ACC112 (cell line): ENCODE data around the gene GOLGA6L2.
"Not testable (repeated sequence)": the region's sequence is repeated elsewhere in the genome, so short reads cannot be mapped to it uniquely, and the experiment has no call there.

ENCODE experiments used
- H2AFZ ChIP-seq: fragments of 200-600 bp; sonication (generic); one replicate; pipeline ENCODE4 v1.6.0; 2017; ENCODE audit warnings: antibody characterized with exemption, low read length; ENCODE audit not compliant: unreplicated experiment
- H3K27ac ChIP-seq: fragments of 200-600 bp; sonication (generic); 2 replicates; pipeline ENCODE4 v1.5.1; 2014; ENCODE audit warnings: low read depth, mild to moderate bottlenecking, antibody characterized with exemption, low read length, moderate library complexity
- H3K27me3 ChIP-seq: fragments of 200-600 bp; sonication (generic); 2 replicates; pipeline ENCODE4 v1.6.1; 2014; ENCODE audit warnings: mild to moderate bottlenecking, antibody characterized with exemption, low read length, moderate library complexity, mixed read lengths; ENCODE audit not compliant: insufficient read depth
- H3K36me3 ChIP-seq: fragments of 200-600 bp; sonication (generic); 2 replicates; pipeline ENCODE4 v1.6.1; 2016; ENCODE audit warnings: mild to moderate bottlenecking, antibody characterized with exemption, low read length, moderate library complexity, mixed read lengths; ENCODE audit not compliant: insufficient read depth
- H3K4me1 ChIP-seq: fragments of 200-600 bp; sonication (generic); one replicate; pipeline ENCODE4 v1.6.1; 2016; ENCODE audit warnings: low read length, mixed read lengths; ENCODE audit not compliant: insufficient read depth, unreplicated experiment, control insufficient read depth
- H3K4me3 ChIP-seq: fragments of 200-600 bp; sonication (generic); 2 replicates; pipeline ENCODE4 v1.5.1; 2014; ENCODE audit warnings: mild to moderate bottlenecking, low read depth, low read length
- H3K79me2 ChIP-seq: fragments of 200-600 bp; sonication (generic); one replicate; pipeline ENCODE4 v1.6.0; 2016; ENCODE audit warnings: low read length; ENCODE audit not compliant: control insufficient read depth, unreplicated experiment, insufficient read depth

The GOLGA6L2 gene

DNA sequence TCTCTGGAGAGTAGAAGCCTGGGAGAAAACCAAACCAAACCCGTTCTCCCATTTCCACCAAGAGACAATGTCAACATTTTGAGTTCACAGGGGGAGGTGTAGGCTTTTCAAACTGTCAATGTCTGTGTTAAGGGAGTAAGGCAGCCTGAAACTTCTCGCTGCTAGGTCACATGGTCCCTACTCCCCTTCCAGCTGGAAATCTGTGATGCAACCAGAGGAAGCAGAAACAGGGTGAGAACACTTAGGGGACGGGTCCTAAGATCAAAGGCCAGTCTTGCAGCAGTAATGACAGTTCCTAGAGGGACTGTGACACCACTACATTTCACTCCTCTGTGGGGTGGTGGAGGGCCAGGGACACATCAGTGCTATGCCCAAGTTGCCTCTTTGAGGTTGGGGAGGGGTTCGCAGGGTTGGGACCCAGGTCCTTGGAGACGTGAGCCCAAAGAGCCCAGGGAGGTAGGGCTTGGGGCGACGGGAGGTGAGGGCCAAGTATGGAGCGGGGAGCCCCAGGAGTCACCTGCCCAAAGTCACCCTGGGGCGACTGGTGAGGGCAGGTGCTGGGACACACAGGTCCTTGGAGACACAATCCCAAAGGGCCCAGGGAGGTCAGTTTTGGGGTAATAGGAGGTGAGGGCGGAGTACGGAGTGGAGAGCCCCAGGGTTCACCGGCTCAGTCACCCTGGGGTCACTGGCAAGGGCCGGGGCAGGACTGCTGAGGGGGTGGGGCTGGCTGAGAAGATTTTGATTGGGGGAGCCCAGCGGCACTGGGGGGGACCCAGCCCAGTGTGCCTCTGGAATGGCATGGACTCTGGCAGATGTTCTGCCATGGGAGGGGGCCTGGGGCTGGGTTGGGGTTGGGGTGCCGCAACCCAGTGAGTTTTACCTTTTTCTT is 582 bp downstream of the GOLGA6L2 start:
- Histone ChIP-seq H3K4me3 (no peak overlapping the region), H3K36me3 (no peaks in the 10 kb centered on the region), H3K27me3 (no peaks in the 10 kb centered on the region), H3K4me1 (no peaks in the 10 kb centered on the region), H3K27ac (no peak overlapping the region), H2AFZ (no peak overlapping the region), H3K79me2 (no peaks in the 10 kb centered on the region)

DNA sequence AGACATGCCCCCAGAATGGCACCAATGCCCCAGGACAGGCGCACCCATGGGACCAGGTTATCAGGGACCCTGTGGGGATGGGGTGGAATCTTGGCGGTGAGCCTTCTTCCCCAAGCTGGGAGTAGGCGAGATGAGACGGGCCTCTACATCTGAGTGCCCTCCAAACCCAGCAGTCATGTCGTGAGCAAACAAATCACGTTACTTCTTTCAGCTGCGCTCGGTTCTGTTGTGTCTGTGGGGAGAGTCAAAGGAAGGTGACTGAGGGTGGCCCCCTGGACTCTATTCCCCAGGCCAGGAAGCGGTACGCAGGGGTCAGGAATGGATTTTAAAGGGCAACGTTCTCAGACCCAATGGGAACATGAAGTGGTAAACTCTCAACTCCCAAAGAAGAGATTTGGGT is 2.8 kb downstream of the GOLGA6L2 start:
- no peaks in the 10 kb centered on the region for H3K36me3 ChIP-seq
- H3K27me3 ChIP-seq: no peaks in the 10 kb centered on the region
- no peak overlapping the region for H2AFZ ChIP-seq
- no peaks in the 10 kb centered on the region for H3K4me1 ChIP-seq
- no peak overlapping the region for H3K27ac ChIP-seq
- no peak overlapping the region for H3K4me3 ChIP-seq
- no peaks in the 10 kb centered on the region for H3K79me2 ChIP-seq

DNA sequence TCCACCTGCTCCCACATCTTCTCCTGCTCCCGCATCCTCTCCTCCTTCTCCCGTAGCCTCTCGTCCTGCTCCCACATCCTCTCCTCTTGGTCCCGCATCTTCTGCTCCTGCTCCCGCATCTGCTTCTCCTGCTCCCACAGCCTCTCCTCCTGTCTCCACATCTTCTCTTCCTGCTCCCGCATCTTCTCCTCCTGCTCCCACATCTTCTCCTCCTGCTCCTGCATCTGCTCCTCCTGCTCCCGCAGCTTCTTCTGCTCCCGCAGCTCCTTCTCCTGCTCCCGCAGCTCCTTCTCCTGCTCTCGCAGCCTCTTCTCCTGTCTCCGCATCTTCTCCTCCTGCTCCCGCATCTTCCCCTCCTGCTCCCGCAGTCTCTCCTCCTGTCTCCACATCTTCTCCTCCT is 5.8 kb downstream of the GOLGA6L2 start:
- Histone ChIP-seq H3K27ac (no peak overlapping the region), H3K36me3 (no peaks in the 10 kb centered on the region), H3K4me3 (no peak overlapping the region), H3K79me2 (no peaks in the 10 kb centered on the region), H3K27me3 (no peaks in the 10 kb centered on the region), H3K4me1 (no peaks in the 10 kb centered on the region), H2AFZ (no peak overlapping the region)

DNA sequence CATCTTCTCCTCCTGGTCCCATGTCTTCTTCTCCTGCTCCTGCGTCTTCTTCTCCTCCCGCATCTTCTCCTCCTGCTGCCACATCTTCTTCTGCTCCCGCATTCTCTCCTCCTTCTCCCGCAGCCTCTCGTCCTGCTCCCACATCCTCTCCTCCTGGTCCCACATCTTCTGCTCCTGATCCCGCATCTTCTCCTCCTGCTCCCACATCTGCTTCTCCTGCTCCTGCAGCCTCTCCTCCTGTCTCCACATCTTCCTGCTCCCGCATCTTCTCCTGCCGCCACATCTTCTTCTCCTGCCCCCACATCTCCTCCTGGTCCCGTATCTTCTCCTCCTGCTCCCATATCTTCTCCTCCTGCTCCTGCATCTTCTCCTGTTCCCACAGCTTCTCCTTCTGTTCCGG is 6.4 kb downstream of the GOLGA6L2 start:
- Histone ChIP-seq H3K4me3 (no peak overlapping the region), H3K27me3 (no peaks in the 10 kb centered on the region), H3K4me1 (no peaks in the 10 kb centered on the region), H3K36me3 (no peaks in the 10 kb centered on the region), H2AFZ (no peak overlapping the region), H3K79me2 (no peaks in the 10 kb centered on the region), H3K27ac (no peak overlapping the region)

DNA sequence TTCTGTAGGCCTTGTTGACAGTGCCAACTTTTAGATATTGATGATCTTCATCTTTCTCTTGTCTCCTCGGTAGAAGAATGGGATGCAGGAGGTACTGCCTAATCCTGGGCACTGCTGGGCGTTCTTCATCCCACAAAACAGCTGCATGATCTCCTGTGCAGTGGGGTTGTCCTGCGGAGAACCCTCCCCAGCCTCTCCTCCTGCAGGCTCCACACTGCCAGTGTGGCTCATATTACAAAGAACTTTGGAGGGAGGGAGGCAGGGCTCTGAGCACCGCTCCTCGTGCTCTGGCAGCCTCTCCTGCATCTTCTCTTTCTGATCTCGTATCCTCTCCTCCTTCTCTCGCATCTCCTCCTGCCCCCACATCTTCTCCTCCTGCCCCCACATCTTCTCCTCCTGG is 7.5 kb downstream of the GOLGA6L2 start:
- Histone ChIP-seq H3K27me3 (no peaks in the 10 kb centered on the region), H3K4me1 (no peaks in the 10 kb centered on the region), H3K27ac (no peak overlapping the region), H3K4me3 (no peak overlapping the region), H3K79me2 (no peaks in the 10 kb centered on the region), H3K36me3 (no peaks in the 10 kb centered on the region), H2AFZ (no peak overlapping the region)

DNA sequence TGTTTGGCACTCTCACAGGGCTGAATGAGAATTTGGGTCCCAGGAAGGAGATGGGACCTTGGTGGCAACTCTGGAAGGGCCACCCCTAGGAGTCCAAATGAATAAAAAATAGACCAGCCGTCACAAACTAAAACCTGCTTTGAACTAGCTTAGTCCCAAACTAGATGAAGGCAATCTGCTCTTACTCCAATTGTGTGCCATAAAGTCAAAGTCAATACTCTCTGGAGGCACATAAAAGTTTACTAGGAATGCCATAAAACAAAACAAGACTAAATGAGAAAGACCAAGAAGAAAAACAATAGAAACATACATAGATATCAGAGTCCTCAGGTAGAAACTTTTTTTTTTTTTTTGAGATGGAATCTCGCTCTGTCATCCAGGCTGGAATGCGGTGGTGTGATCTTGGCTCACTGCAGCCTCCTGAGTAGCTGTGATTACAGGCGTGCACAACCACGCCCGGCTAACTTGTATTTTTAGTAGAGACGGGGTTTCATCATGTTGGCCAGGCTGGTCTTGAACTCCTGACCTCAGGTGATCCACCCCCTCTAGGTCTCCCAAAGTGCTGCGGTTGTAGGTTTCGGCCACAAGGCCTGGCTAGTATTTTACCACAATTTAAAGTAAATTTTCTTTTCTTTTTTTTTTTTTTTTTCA is 8.1 kb downstream of the GOLGA6L2 start:
- H2AFZ ChIP-seq: no peak overlapping the region
- no peak overlapping the region for H3K27ac ChIP-seq
- H3K4me3 ChIP-seq: no peak overlapping the region
- H3K27me3 ChIP-seq: no peaks in the 10 kb centered on the region
- no peaks in the 10 kb centered on the region for H3K4me1 ChIP-seq
- H3K79me2 ChIP-seq: no peaks in the 10 kb centered on the region
- no peaks in the 10 kb centered on the region for H3K36me3 ChIP-seq

DNA sequence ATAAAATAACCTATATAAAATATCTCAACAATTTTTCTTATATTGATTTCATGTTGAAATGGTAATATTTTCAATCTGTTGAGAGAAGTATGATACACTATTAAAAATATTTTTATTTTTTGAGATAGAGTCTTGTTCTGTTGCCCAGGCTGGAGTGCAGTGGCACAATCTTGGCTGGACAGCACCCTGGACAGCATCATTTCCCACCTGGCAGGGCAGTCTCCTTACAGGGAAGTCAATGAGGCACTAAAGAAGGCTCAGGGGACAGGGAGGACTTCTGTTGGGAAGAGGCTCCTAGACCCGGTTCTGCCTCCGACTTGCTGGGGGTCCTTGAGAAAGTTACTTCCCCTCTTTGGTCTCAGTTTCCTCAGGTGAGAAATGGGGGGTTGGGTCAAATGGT is 9.4 kb downstream of the GOLGA6L2 start:
- Histone ChIP-seq H3K27ac (no peak overlapping the region), H3K4me3 (no peak overlapping the region), H2AFZ (no peak overlapping the region), H3K36me3 (no peaks in the 10 kb centered on the region), H3K27me3 (no peaks in the 10 kb centered on the region), H3K79me2 (no peaks in the 10 kb centered on the region), H3K4me1 (no peaks in the 10 kb centered on the region)

DNA sequence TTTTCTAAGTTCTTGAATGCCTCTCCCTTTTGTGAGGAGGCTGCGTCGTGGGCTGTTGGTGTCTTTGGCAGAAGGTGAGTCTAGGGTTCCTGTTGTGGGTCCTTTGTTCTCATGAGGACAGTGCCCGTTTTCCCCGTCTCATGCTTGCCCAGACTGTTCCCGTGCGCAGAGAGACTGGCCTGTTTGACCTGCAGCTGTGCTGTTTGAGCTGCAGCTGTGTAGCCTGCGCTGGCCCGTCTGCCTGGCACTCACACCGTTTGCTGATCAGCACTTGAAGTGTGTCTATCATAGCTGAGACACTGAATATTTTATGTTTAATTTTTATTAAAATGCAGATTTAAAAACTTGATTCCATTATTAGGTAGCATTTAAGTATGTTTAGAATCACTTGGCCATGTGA is 9.9 kb downstream of the GOLGA6L2 start:
- Histone ChIP-seq H3K27ac (no peak overlapping the region), H3K79me2 (no peaks in the 10 kb centered on the region), H3K36me3 (no peaks in the 10 kb centered on the region), H3K4me3 (no peak overlapping the region), H3K4me1 (no peaks in the 10 kb centered on the region), H2AFZ (no peak overlapping the region), H3K27me3 (no peaks in the 10 kb centered on the region)

DNA sequence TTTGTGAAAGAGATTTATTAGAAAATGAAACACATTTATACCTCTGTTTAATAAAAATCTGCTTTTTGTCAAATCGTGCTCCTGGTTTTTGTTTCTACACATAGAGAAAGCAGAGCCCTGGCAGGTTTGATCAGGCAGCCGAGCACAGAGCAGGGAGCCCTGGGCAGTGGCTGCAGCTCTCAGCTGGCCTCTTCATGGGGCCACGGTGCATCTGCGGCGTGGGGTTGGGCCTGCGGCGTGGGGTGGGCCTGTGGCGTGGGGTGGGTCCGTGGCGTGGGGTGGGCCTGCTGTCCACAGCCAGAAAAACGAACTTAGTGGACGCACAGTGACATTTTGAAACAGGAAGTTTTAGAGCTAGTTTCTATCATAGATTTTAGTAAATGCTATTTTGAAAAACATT is 10.6 kb downstream of the GOLGA6L2 start:
- no peaks in the 10 kb centered on the region for H3K27me3 ChIP-seq
- no peaks in the 10 kb centered on the region for H3K4me1 ChIP-seq
- no peaks in the 10 kb centered on the region for H3K79me2 ChIP-seq
- H3K36me3 ChIP-seq: no peaks in the 10 kb centered on the region
- no peak overlapping the region for H3K4me3 ChIP-seq
- H3K27ac ChIP-seq: no peak overlapping the region
- H2AFZ ChIP-seq: no peak overlapping the region

DNA sequence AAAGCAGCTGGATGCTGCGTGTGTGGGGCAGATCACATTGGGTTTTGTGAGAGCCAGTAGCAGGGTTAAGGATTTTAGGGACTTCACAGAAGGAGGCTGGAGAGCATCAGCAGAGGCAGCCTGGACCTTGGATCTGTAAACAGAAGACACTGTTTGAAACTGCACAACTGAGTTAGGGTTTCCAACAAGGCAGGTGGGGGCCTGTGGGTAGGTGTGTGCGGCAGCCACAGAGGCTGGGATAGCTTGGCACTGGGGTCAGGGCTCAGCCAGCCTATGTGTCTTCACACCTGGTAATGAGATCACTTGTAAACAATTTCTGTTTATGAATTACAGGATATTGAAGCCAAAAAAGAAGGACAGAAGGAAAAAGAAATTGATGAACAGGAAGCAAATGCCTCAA is 12.3 kb downstream of the GOLGA6L2 start:
- not testable (repeated sequence) for H3K4me1 ChIP-seq, H3K4me3 ChIP-seq, H2AFZ ChIP-seq, H3K27ac ChIP-seq, H3K27me3 ChIP-seq, H3K79me2 ChIP-seq, H3K36me3 ChIP-seq

DNA sequence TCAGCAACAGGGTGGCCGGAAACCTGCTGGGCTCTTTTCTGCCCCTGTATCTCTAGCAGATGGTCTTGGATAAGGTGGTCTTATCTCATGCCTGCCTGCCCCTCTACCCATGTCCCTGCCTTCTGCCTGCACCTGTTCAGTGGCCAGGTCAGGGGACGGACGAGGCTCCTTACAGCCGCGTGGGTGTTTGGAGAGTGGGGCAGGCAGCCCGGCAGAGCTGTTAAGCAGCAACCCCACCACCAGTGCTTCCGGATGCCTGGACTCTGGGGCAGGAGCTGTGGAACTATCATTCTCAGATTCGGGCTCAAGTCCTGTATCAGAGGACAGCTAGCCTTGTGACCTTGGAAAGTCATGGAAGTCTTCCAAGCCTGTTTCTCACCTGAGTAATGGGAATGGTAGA is 21.7 kb downstream of the GOLGA6L2 start:
- not testable (repeated sequence) for H3K27me3 ChIP-seq, H3K4me3 ChIP-seq, H3K27ac ChIP-seq, H2AFZ ChIP-seq, H3K36me3 ChIP-seq, H3K79me2 ChIP-seq
- peaks cover 10% of the 10 kb centered on the region for H3K4me1 ChIP-seq
